GM18505 (cell line): ENCODE results near the gene DPYSL3.

ENCODE experiments used
- ATAC-seq: cut with Tn5 transposase; IDR thresholded peaks from one replicate; pipeline ENCODE4 v1.9.1; 2021; ENCODE audit not compliant: unreplicated experiment
- POLR2A ChIP-seq: IDR thresholded peaks from 4 replicates; pipeline ENCODE4 v1.6.1; 2011; ENCODE audit warnings: borderline replicate concordance; ENCODE audit not compliant: insufficient read depth, insufficient read length; ENCODE audit errors: extremely low read depth

DPYSL3 gene

GRCh38 chr5:147504535-147504934 is 5.3 kb downstream of the DPYSL3 start:
- no peak for ATAC-seq
- no peak for TF ChIP-seq POLR2A

- ATAC-seq = no peak
- no peak for TF ChIP-seq POLR2A
Measured at GRCh38 chr5:147504011-147504410, 5.9 kb downstream of the DPYSL3 start.

GRCh38 chr5:147490989-147491388 is 18.9 kb downstream of the DPYSL3 start:
- TF ChIP-seq POLR2A = no peak
- ATAC-seq = no peak

GRCh38 chr5:147487031-147487750 is 22.7 kb downstream of the DPYSL3 start:
- ATAC-seq = no peak
- TF ChIP-seq POLR2A = no peak

- TF ChIP-seq POLR2A = no peak
- ATAC-seq = no peak
Measured at GRCh38 chr5:147485814-147486213, 24.1 kb downstream of the DPYSL3 start.

GRCh38 chr5:147485046-147485445 is 24.8 kb downstream of the DPYSL3 start:
- TF ChIP-seq POLR2A = no peak
- ATAC-seq = no peak

GRCh38 chr5:147484708-147485020 is 25.2 kb downstream of the DPYSL3 start:
- no peak for ATAC-seq

GRCh38 chr5:147483961-147484707 is 25.7 kb downstream of the DPYSL3 start:
- no peak for ATAC-seq
- TF ChIP-seq POLR2A = no peak

More at GRCh38 chr5:147484708-147485020, 25.2 kb downstream of the DPYSL3 start:
- no peak for TF ChIP-seq POLR2A

GRCh38 chr5:147483188-147483790 is 26.6 kb downstream of the DPYSL3 start:
- TF ChIP-seq POLR2A = no peak
- ATAC-seq = no peak

- no peak for ATAC-seq
- TF ChIP-seq POLR2A = no peak
Measured at GRCh38 chr5:147482706-147483180, 27.1 kb downstream of the DPYSL3 start.

GRCh38 chr5:147481874-147482705 is 27.8 kb downstream of the DPYSL3 start:
- peak; percentile 90 for ATAC-seq
- TF ChIP-seq POLR2A = no peak

GRCh38 chr5:147481376-147481775 is 28.5 kb downstream of the DPYSL3 start:
- no peak for ATAC-seq
- no peak for TF ChIP-seq POLR2A

GRCh38 chr5:147479949-147480348 is 29.9 kb downstream of the DPYSL3 start:
- ATAC-seq = no peak
- TF ChIP-seq POLR2A = no peak
